Astrocyte of the cerebellum (primary cell): Measurements from ENCODE around the gene PPP1R7.

ENCODE experiments used
- DNase-seq: peaks from one replicate; pipeline ENCODE4 v3.0.0-alpha.2; 2011; ENCODE audit warnings: low read depth
- H3K4me3 ChIP-seq: 2 replicates; pipeline ENCODE4 v1.5.1; 2011; ENCODE audit warnings: mild to moderate bottlenecking, low read depth, low read length, moderate library complexity
- CTCF ChIP-seq: IDR thresholded peaks from 2 replicates; pipeline ENCODE4 v1.5.1; 2012; ENCODE audit warnings: low read length, low read depth, moderate library complexity, mild to moderate bottlenecking; ENCODE audit errors: missing control alignments
- in situ Hi-C: cut with HindIII; loops from 2 replicates; pipeline ENCODE4 v1.10.0; 2017; ENCODE audit warnings: low sequenced_read_pairs

PPP1R7 gene

DNA sequence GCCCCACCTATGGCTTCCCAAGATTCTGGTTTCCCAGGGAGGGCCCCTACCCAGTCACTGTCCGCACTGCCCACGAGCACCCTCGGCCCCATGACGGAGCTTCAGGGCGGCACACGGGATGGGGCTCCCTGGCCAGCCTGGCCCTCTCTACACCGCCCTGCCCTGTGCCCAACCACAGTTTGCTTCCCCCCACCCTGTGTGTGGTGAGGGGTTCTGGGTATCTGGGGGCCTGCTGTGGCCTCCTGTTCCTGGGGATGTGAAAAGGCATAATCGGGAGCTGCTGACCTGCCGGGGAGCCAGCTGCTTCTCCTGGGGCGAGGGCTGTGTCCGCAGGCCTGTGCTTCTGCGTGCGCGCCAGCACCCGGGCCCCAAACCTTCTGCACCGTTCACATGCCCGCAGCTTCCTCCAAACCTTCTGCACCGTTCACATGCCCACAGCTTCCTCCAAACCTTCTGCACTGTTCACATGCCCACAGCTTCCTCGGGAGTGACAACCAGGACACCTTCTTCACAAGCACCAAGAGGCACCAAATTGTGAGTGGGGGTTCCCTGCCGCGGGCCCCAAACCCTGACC is 50.6 kb downstream of the PPP1R7 start:
- DNase-seq: no peak
- in situ Hi-C loops: no loop called here
- TF ChIP-seq CTCF: no peak
- H3K4me3 ChIP-seq: no peak overlapping the region

- no peak for DNase-seq
- in situ Hi-C loops: no loop called here
Observed at GRCh38 chr2:241201445-241202267, 51.4 kb downstream of the PPP1R7 start.

GRCh38 chr2:241202268-241202585 is 52.0 kb downstream of the PPP1R7 start:
- in situ Hi-C loops: no loop called here

More at GRCh38 chr2:241201445-241202267, 51.4 kb downstream of the PPP1R7 start:
- TF ChIP-seq CTCF: no peak
- no peak overlapping the region for H3K4me3 ChIP-seq

GRCh38 chr2:241202681-241203080 is 52.4 kb downstream of the PPP1R7 start:
- in situ Hi-C loops: no loop called here
- no peak for DNase-seq
- TF ChIP-seq CTCF: no peak
- no peak overlapping the region for H3K4me3 ChIP-seq

More at GRCh38 chr2:241202268-241202585, 52.0 kb downstream of the PPP1R7 start:
- no peak for TF ChIP-seq CTCF
- DNase-seq: no peak
- H3K4me3 ChIP-seq: no peak overlapping the region

- in situ Hi-C loops: no loop called here
- TF ChIP-seq CTCF: no peak
- no peak overlapping the region for H3K4me3 ChIP-seq
- no peak for DNase-seq
Observed at GRCh38 chr2:241203218-241204009, 53.1 kb downstream of the PPP1R7 start.

DNA sequence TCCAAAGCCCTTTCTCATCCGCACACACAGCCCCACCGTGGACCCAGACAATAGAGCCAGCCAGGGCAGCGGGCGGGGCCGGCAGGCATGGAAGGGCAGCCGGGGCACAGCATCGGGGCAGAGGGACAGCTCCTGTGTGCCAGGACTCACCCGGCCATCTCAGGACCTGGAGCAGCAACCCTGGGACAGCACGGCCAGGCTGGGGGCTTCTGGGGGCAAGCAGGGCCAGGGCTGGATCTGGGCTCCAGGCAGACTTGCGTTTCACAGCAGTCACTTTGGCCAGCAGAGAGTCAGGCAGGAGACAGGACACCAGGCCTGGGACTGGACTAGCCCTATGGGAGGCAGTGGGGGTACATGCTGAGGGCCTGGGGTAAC is 53.7 kb downstream of the PPP1R7 start:
- in situ Hi-C loops: no loop called here
- TF ChIP-seq CTCF: no peak
- H3K4me3 ChIP-seq: no peak overlapping the region
- DNase-seq: no peak
